IMR-90 (cell line): Measurements from ENCODE around the gene CD14. TPM values are rescaled to one million over a fixed set of nuclear protein-coding genes. Genes with fewer than 3 reads are reported as not detected.

ENCODE experiments used
- ATAC-seq: fragments of 200-7000 bp; cut with Tn5 transposase; 2 replicates; pipeline ENCODE4 v1.9.1; 2020; ENCODE audit warnings: low read depth, mild to moderate bottlenecking, moderate library complexity
- Bru-seq: library from RNA; stranded (reverse); fragments of 400-500 nt; gene quantifications from one replicate; lab custom pipeline; 2021; lab: Mats Ljungman, UMichigan
- BruChase-seq, 2 experiments: library from RNA; stranded (reverse); fragments of 400-500 nt; gene quantifications; one replicate each; lab custom pipeline; 2021; lab: Mats Ljungman, UMichigan
- BruUV-seq: library from RNA; stranded (reverse); fragments of 400-500 nt; replicated peaks from 2 replicates; lab custom pipeline; 2021; lab: Mats Ljungman, UMichigan
- CTCF ChIA-PET: fragments of 300-600 bp; formaldehyde crosslinking; extraction: SDS; loops from one replicate; lab custom pipeline; 2021; ENCODE audit warnings: antibody characterized with exemption; lab: Yijun Ruan, JAX
- POLR2A ChIA-PET: fragments of 300-600 bp; sonication (Branson Sonifier 250); formaldehyde crosslinking; loops from one replicate; lab custom pipeline; 2022; ENCODE audit warnings: antibody characterized with exemption; ENCODE audit not compliant: unreplicated experiment; lab: Charles Lee
- DNase-seq: peaks from one replicate; pipeline ENCODE4 v3.0.0; 2013
- H2AFZ ChIP-seq: replicated peaks from 2 replicates; pipeline ENCODE3; 2013; ENCODE audit warnings: low read length, mild to moderate bottlenecking; ENCODE audit not compliant: poor library complexity
- H2AK5ac ChIP-seq: 2 replicates; pipeline ENCODE4 v1.6.1; 2013; ENCODE audit warnings: low read depth, low read length, inconsistent platforms
- H2AK9ac ChIP-seq: replicated peaks from 2 replicates; pipeline ENCODE3; 2013; ENCODE audit warnings: mild to moderate bottlenecking, low read depth, low read length, moderate library complexity; ENCODE audit not compliant: poor library complexity
- H2BK120ac ChIP-seq: 2 replicates; pipeline ENCODE4 v1.6.1; 2013; ENCODE audit warnings: low read depth, low read length, inconsistent platforms
- H2BK15ac ChIP-seq: 3 replicates; pipeline ENCODE4 v1.6.1; 2013; ENCODE audit warnings: low read depth, low read length, inconsistent platforms
- H2BK20ac ChIP-seq: 2 replicates; pipeline ENCODE4 v1.6.1; 2013; ENCODE audit warnings: low read depth, mild to moderate bottlenecking, inconsistent platforms, low read length, moderate library complexity
- H2BK5ac ChIP-seq: 2 replicates; pipeline ENCODE4 v1.6.1; 2013; ENCODE audit warnings: mild to moderate bottlenecking, low read depth, low read length, inconsistent platforms; ENCODE audit not compliant: poor library complexity, severe bottlenecking
- H3K14ac ChIP-seq: replicated peaks from 2 replicates; pipeline ENCODE4 v1.6.1; 2013; ENCODE audit warnings: low read depth, low read length, inconsistent platforms
- H3K18ac ChIP-seq: 2 replicates; pipeline ENCODE4 v1.6.1; 2013; ENCODE audit warnings: low read depth, low read length, control low read depth
- H3K23ac ChIP-seq: 2 replicates; pipeline ENCODE4 v1.6.1; 2013; ENCODE audit warnings: low read depth, low read length, inconsistent platforms
- H3K27ac ChIP-seq: 2 replicates; pipeline ENCODE4 v1.5.1; 2013; ENCODE audit warnings: mild to moderate bottlenecking, control low read depth, low read length; ENCODE audit not compliant: insufficient read depth
- H3K27me3 ChIP-seq: 2 replicates; pipeline ENCODE4 v1.6.1; 2013; ENCODE audit warnings: low read length; ENCODE audit not compliant: control insufficient read depth, insufficient read depth
- H3K36me3 ChIP-seq: 2 replicates; pipeline ENCODE4 v1.6.1; 2013; ENCODE audit warnings: low read length, mixed read lengths; ENCODE audit not compliant: control insufficient read depth, insufficient read depth
- H3K4ac ChIP-seq: 2 replicates; pipeline ENCODE4 v1.6.1; 2013; ENCODE audit warnings: low read depth, low read length, inconsistent platforms
- H3K4me1 ChIP-seq: 2 replicates; pipeline ENCODE4 v1.6.1; 2013; ENCODE audit warnings: low read length, mixed read lengths; ENCODE audit not compliant: control insufficient read depth, insufficient read depth
- H3K4me2 ChIP-seq: 2 replicates; pipeline ENCODE4 v1.6.1; 2013; ENCODE audit warnings: low read depth, mild to moderate bottlenecking, control low read depth, low read length, moderate library complexity
- H3K4me3 ChIP-seq: 2 replicates; pipeline ENCODE4 v1.5.1; 2013; ENCODE audit warnings: low read depth, mild to moderate bottlenecking, control low read depth, low read length, moderate library complexity; ENCODE audit not compliant: insufficient read depth
- H3K56ac ChIP-seq: 2 replicates; pipeline ENCODE4 v1.6.1; 2013; ENCODE audit warnings: low read length, inconsistent platforms; ENCODE audit not compliant: insufficient read depth; ENCODE audit errors: extremely low read depth
- H3K79me1 ChIP-seq, 2 experiments: 2 replicates each; pipeline ENCODE4 v1.6.1; 2013; ENCODE audit warnings: low read length in 2 of 2, inconsistent platforms in 1 of 2, low read depth in 1 of 2
- H3K9ac ChIP-seq: 2 replicates; pipeline ENCODE4 v1.6.1; 2013; ENCODE audit warnings: low read depth, low read length, control low read depth
- H3K9me1 ChIP-seq: 2 replicates; pipeline ENCODE4 v1.6.1; 2013; ENCODE audit warnings: low read length, inconsistent platforms; ENCODE audit not compliant: insufficient read depth
- H3K9me3 ChIP-seq: 2 replicates; pipeline ENCODE4 v1.6.1; 2013; ENCODE audit warnings: low read length; ENCODE audit not compliant: control insufficient read depth, insufficient read depth
- H4K20me1 ChIP-seq: 2 replicates; pipeline ENCODE4 v1.6.1; 2013; ENCODE audit warnings: low read length, inconsistent platforms; ENCODE audit not compliant: insufficient read depth
- H4K5ac ChIP-seq: 2 replicates; pipeline ENCODE4 v1.6.1; 2013; ENCODE audit warnings: mild to moderate bottlenecking, low read depth, low read length, control low read depth
- H4K8ac ChIP-seq, 2 experiments: 2 replicates each; pipeline ENCODE4 v1.6.1; 2013; ENCODE audit warnings: low read depth in 2 of 2, low read length in 2 of 2, control low read depth in 1 of 2, inconsistent platforms in 1 of 2
- H4K91ac ChIP-seq: 2 replicates; pipeline ENCODE4 v1.6.1; 2013; ENCODE audit warnings: low read depth, low read length, inconsistent platforms; ENCODE audit not compliant: insufficient read depth
- MXI1 ChIP-seq: IDR thresholded peaks from 2 replicates; pipeline ENCODE4 v1.6.1; 2012; ENCODE audit warnings: low read depth, mild to moderate bottlenecking, low read length, moderate library complexity, borderline replicate concordance
- POLR2A ChIP-seq: IDR thresholded peaks from 2 replicates; pipeline ENCODE4 v1.6.1; 2012; ENCODE audit warnings: mild to moderate bottlenecking, low read depth, low read length
- WGBS, 2 experiments: methylation state at CpG; one replicate each; pipeline versions ENCODE4 v1.1.5 to v1.1.7; 2013; ENCODE audit warnings: missing lambda C conversion rate in 2 of 2; ENCODE audit not compliant: insufficient read length in 1 of 2; ENCODE audit errors: extremely low coverage in 2 of 2; 5-methylcytosine and 5-hydroxymethylcytosine counted together
- dilution Hi-C: fragments of 300-500 bp; cut with HindIII; formaldehyde crosslinking; loops from one replicate; pipeline ENCODE4 v1.14.3; 2018; ENCODE audit warnings: low sequenced_read_pairs; ENCODE audit not compliant: unreplicated experiment
- in situ Hi-C: fragments of 300-500 bp; cut with MboI; formaldehyde crosslinking; loops from 3 replicates; pipeline ENCODE4 v1.14.3; 2019; ENCODE audit warnings: low sequenced_read_pairs, inconsistent platforms, mixed read lengths
- intact Hi-C: fragments of 100-400 bp; cut with micrococcal nuclease; formaldehyde crosslinking; loops from 2 replicates; pipeline ENCODE4 v1.10.0; 2022
- long read RNA-seq: library from polyadenylated mRNA; unstranded; transcript quantifications from one replicate; pipeline ENCODE4 v2.0.0, GENCODE V29; 2021; ENCODE audit not compliant: unreplicated experiment
- polyA plus RNA-seq, 3 experiments: library from polyadenylated mRNA; depleted of rRNA; stranded (reverse); fragments of >200 nt; gene quantifications; 2 replicates each; pipeline ENCODE4 v1.2.3, GENCODE V29; 2012; ENCODE audit warnings: low replicate concordance in 1 of 3
- total RNA-seq: library from RNA; depleted of rRNA; stranded (reverse); fragments of >200 nt; gene quantifications from 2 replicates; pipeline ENCODE4 v1.2.3, GENCODE V29; 2012; rRNA removed
- TF ChIP-seq, protein P1 (sequence below): conservative IDR thresholded peaks from 2 replicates; pipeline ENCODE4 v1.5.1; 2012; ENCODE audit warnings: mild to moderate bottlenecking, low read depth, low read length, improper control_type of control experiment

Gene CD14
- total RNA-seq (0.18 TPM in 1 of 2 replicates, not detected in the other), polyA plus RNA-seq (2012; rRNA removed) (0.17 and 0.19 TPM in 2 replicates), Bru-seq, nascent RNA (percentile 18 among the genes with signal in this experiment), BruChase-seq, experiment 1, labeled RNA remaining after a 6-hour chase (percentile 17 among the genes with signal in this experiment), BruChase-seq, experiment 2, labeled RNA remaining after a 2-hour chase (percentile 32 among the genes with signal in this experiment)
- polyA plus RNA-seq (2012; cell fraction: cytosol; rRNA removed), result 0.34 and 0.70 TPM in 2 replicates
- polyA plus RNA-seq (2012; cell fraction: nucleus; rRNA removed; ENCODE audit: low replicate concordance), result 0.72 and 1.7 TPM in 2 replicates
- long read RNA-seq, partial matches to known transcripts, result 0 of 1 reads
- long read RNA-seq, other reads (novel, unspliced or antisense), result 0 of 1 reads

DNA sequence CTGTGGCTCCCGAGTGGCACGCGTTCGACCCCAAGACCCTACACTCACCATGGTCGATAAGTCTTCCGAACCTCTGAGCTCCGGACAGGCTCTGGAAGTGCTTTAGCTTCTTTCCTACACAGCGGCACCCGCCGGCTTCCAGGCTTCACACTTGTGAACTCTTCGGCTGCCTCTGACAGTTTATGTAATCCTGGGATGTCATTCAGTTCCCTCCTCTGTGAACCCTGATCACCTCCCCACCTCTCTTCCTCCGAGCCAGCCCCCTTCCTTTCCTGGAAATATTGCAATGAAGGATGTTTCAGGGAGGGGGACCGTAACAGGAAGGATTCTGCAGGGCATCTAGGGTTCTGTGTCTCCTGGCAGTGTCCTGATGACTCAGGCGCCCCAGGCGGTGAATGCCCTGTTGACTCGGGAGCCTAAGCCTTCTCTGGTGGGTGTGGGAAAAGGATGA is at the start of gene CD14:
CD14 (minus strand) TSS at position 155 of the 451 bp plus-strand sequence; CDS start at position 51, 104 bp downstream.
- H3K79me1 ChIP-seq, result no peaks in the 10 kb centered on the region
- no peak within 1 kb of the TSS for H3K4ac ChIP-seq
- H2BK120ac ChIP-seq, result no peak within 1 kb of the TSS
- WGBS, 2 experiments, result no CpG with 5 or more reads among the region's 16 CpGs
- in situ Hi-C loops (no loop called here), dilution Hi-C loops (no loop called here), intact Hi-C loops (loop anchor here (10.0 kb wide), 1 partner anchor 388 kb away; no protein-coding TSS in a partner anchor)
- no peaks in the 10 kb centered on the region; the same call in 1 of the 2 replicates for H3K9me3 ChIP-seq
- POLR2A ChIA-PET, result no interaction called here
- no peak within 1 kb of the TSS for H2AK5ac ChIP-seq
- H2BK15ac ChIP-seq, result no peak within 1 kb of the TSS
- DNase-seq, result no peak
- no peak within 1 kb of the TSS for H2BK20ac ChIP-seq
- peak within 1 kb of the TSS; percentile 58 for H2AK9ac ChIP-seq
- TF ChIP-seq POLR2A (no peak), MXI1 (no peak)
- TF ChIP-seq, protein P1, sequence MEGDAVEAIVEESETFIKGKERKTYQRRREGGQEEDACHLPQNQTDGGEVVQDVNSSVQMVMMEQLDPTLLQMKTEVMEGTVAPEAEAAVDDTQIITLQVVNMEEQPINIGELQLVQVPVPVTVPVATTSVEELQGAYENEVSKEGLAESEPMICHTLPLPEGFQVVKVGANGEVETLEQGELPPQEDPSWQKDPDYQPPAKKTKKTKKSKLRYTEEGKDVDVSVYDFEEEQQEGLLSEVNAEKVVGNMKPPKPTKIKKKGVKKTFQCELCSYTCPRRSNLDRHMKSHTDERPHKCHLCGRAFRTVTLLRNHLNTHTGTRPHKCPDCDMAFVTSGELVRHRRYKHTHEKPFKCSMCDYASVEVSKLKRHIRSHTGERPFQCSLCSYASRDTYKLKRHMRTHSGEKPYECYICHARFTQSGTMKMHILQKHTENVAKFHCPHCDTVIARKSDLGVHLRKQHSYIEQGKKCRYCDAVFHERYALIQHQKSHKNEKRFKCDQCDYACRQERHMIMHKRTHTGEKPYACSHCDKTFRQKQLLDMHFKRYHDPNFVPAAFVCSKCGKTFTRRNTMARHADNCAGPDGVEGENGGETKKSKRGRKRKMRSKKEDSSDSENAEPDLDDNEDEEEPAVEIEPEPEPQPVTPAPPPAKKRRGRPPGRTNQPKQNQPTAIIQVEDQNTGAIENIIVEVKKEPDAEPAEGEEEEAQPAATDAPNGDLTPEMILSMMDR, result 0 out of 2 replicates have a peak, but pooled peaks have one; percentile 3
- peak within 1 kb of the TSS; percentile 95 for H2AFZ ChIP-seq
- no peak within 1 kb of the TSS for H3K27ac ChIP-seq
- CTCF ChIA-PET, result interaction anchor here (0.5 to 1.0 kb wide), 3 partner anchors 85 to 260 kb away, joined by 3 to 4 read pairs (median 3); partner anchors contain the start of gene EIF4EBP3
- H3K18ac ChIP-seq, result no peak within 1 kb of the TSS
- no peak within 1 kb of the TSS for H3K9ac ChIP-seq
- H3K4me1 ChIP-seq, result peaks cover 5% of the 10 kb centered on the region; the same call in 1 of the 2 replicates
- no peak within 1 kb of the TSS for H4K91ac ChIP-seq
- H3K4me2 ChIP-seq, result peak within 1 kb of the TSS; percentile 71
- BruUV-seq, result no TSS peak
- H3K23ac ChIP-seq, result peak within 1 kb of the TSS; percentile 60
- H3K36me3 ChIP-seq, result no peaks in the 10 kb centered on the region
- no peak within 1 kb of the TSS for H2BK5ac ChIP-seq
- H3K9me1 ChIP-seq, result no peaks in the 10 kb centered on the region
- H4K8ac ChIP-seq, result no peak within 1 kb of the TSS
- no peaks in the 10 kb centered on the region for H4K20me1 ChIP-seq
- H4K5ac ChIP-seq, result no peak within 1 kb of the TSS
- no peak within 1 kb of the TSS for H3K56ac ChIP-seq
- H3K27me3 ChIP-seq, result peaks cover 16% of the 10 kb centered on the region
- H3K4me3 ChIP-seq, result peak within 1 kb of the TSS; percentile 30
- H3K14ac ChIP-seq, result no peak within 1 kb of the TSS; the same call in 1 of the 2 replicates
- ATAC-seq, result peak; percentile 62
